Uterus (tissue), 4 donors: ENCODE measurements around the gene TTC4. TPM values are rescaled to one million over a fixed set of nuclear protein-coding genes. Genes with fewer than 3 reads are reported as not detected.
A peak's percentile ranks its signal among the peaks of the same experiment; 100 is the strongest.

Source experiments
- DNase-seq, 2 donors: peaks; one replicate each; pipeline ENCODE4 v3.0.0-alpha.2; 2019 to 2020
- H3K27ac ChIP-seq, 2 donors: fragments of 200-600 bp; sonication (generic); 1 replicate in 1 of 2; 2 replicates in 1 of 2; pipeline ENCODE4 v1.5.1; 2016 to 2018
- H3K27me3 ChIP-seq, 2 donors: fragments of 200-600 bp; sonication (generic); one replicate each; pipeline ENCODE4 v1.5.1; 2018 to 2019; ENCODE audit warnings: control low read depth in 1 of 2
- H3K36me3 ChIP-seq, 2 donors: fragments of 200-600 bp; sonication (generic); one replicate each; pipeline ENCODE4 v1.5.1; 2019; ENCODE audit warnings: control low read depth in 1 of 2
- H3K4me1 ChIP-seq, 2 donors: fragments of 200-600 bp; sonication (generic); one replicate each; pipeline ENCODE4 v1.5.1; 2018 to 2019; ENCODE audit warnings: control low read depth in 1 of 2
- H3K4me3 ChIP-seq, 2 donors: fragments of 200-600 bp; sonication (generic); 1 replicate in 1 of 2; 2 replicates in 1 of 2; pipeline ENCODE4 v1.5.1; 2018 to 2019; ENCODE audit warnings: mild to moderate bottlenecking in 1 of 2
- H3K9me3 ChIP-seq, 2 donors: fragments of 200-600 bp; sonication (generic); one replicate each; pipeline ENCODE4 v1.5.1; 2019; ENCODE audit warnings: control low read depth in 1 of 2
- POLR2A ChIP-seq, 2 donors: fragments of 450-650 bp; IDR thresholded peaks; one replicate each; pipeline ENCODE4 v1.6.1; 2016; ENCODE audit warnings: antibody characterized with exemption in 2 of 2, mild to moderate bottlenecking in 1 of 2, moderate library complexity in 1 of 2
- intact Hi-C: fragments of 100-400 bp; cut with DNase I; formaldehyde crosslinking; loops from one replicate; pipeline ENCODE4 v1.15.1; 2023; ENCODE audit warnings: low total_unique reads
- total RNA-seq, 4 donors: library from RNA; depleted of rRNA in 3 of 4; stranded (reverse); fragments of >200 nt in 3 of 4; gene quantifications; one replicate each; pipeline versions ENCODE4 v1.1.0 to v1.2.4, GENCODE V29; 2014 to 2023
- TF ChIP-seq, protein P1 (sequence below), 4 experiments: fragments of 200-600 bp in 2 of 4; fragments of 450-650 bp in 2 of 4; sonication (generic) in 2 of 4; IDR thresholded peaks; one replicate each; pipeline ENCODE4 v1.5.1; 2016 to 2019; ENCODE audit warnings: antibody characterized with exemption in 4 of 4, mild to moderate bottlenecking in 2 of 4, moderate library complexity in 1 of 4
- donor health status: DM: yes; HTN: yes; CAD: no.

TTC4 gene
- total RNA-seq, 4 donors from 2014 or later, result 5.9 to 43.4 (median 19.0) TPM

DNA sequence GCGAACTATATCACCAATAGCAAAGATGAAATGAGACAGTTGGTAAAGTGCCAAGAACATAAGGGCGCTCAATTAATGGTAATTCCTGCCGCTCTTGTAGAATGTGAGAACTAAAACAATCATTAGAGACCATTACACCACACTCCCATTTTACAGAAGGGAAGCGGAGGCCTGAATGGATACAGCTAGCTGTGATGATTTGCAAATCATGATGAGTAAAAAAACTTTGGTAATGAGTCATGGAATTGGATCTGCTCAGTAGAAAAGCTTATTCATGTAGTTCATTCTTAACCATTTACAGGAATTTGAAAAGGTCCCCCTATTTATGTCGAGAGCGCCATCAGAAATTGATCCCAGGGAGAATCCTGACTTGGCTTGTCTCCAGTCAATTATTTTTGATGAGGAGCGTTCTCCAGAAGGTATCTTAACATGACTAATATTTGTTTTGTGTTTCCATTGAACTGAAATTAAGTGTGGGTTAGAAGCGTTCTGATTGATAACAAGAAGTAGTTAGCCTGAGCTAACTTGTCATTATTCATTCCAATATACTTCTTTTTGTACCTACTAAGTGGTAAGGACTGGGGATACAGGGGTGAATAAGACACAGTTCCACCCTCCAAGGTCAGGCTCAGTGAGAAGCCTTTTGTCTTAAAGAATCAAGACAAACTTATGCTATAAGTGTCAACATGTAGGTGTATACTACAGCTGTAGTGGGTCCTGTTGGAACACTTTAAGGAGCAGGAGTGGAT is 812 bp downstream of the TTC4 start:
- no peaks in the 10 kb centered on the region for H3K9me3 ChIP-seq
- no peaks in the 10 kb centered on the region for H3K27me3 ChIP-seq
- peak overlapping the region; percentile 53 to 82 for H3K27ac ChIP-seq
- no peak for DNase-seq
- H3K4me3 ChIP-seq, result peak overlapping the region; percentile 75 to 93
- peaks cover 0 to 5% of the 10 kb centered on the region in 2 donors for H3K4me1 ChIP-seq
- no peak for TF ChIP-seq POLR2A (IDR thresholded peaks at IDR 0.05)
- TF ChIP-seq, protein P1, sequence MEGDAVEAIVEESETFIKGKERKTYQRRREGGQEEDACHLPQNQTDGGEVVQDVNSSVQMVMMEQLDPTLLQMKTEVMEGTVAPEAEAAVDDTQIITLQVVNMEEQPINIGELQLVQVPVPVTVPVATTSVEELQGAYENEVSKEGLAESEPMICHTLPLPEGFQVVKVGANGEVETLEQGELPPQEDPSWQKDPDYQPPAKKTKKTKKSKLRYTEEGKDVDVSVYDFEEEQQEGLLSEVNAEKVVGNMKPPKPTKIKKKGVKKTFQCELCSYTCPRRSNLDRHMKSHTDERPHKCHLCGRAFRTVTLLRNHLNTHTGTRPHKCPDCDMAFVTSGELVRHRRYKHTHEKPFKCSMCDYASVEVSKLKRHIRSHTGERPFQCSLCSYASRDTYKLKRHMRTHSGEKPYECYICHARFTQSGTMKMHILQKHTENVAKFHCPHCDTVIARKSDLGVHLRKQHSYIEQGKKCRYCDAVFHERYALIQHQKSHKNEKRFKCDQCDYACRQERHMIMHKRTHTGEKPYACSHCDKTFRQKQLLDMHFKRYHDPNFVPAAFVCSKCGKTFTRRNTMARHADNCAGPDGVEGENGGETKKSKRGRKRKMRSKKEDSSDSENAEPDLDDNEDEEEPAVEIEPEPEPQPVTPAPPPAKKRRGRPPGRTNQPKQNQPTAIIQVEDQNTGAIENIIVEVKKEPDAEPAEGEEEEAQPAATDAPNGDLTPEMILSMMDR (IDR thresholded peaks at IDR 0.05), result no peak
- intact Hi-C loops, result no loop called here
- no peaks in the 10 kb centered on the region for H3K36me3 ChIP-seq

DNA sequence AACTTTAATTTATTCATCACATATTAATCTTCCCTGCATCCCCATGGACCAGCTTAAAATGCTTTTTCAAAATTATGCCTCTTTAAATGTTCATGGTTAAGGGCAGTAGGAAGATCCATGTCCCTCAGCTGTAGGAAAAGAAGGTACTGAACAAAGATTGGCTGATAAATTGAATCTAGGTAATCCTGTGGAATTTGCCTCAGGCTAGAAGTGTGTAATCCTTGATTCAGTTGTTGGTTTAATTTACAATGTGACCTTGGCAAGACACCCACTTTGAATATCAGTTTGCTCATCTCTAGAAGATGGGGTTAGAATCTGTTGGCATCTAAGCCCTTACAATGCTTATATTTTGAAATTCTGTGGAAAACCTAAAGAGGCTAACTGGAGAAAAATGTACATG is 6.1 kb downstream of the TTC4 start:
- Histone ChIP-seq H3K9me3 (no peaks in the 10 kb centered on the region), H3K36me3 (no peaks in the 10 kb centered on the region), H3K4me1 (no peaks in the 10 kb centered on the region), H3K4me3 (no peak overlapping the region), H3K27ac (no peak overlapping the region), H3K27me3 (no peaks in the 10 kb centered on the region)
- intact Hi-C loops, result no loop called here
- TF ChIP-seq POLR2A (IDR thresholded peaks at IDR 0.05), result no peak
- TF ChIP-seq, protein P1 (IDR thresholded peaks at IDR 0.05), result no peak
- DNase-seq, result no peak

- Histone ChIP-seq H3K36me3 (no peaks in the 10 kb centered on the region), H3K4me3 (no peak overlapping the region), H3K27ac (no peak overlapping the region), H3K27me3 (no peaks in the 10 kb centered on the region), H3K9me3 (no peaks in the 10 kb centered on the region), H3K4me1 (no peaks in the 10 kb centered on the region)
- DNase-seq, result no peak
- intact Hi-C loops, result no loop called here
- TF ChIP-seq, protein P1 (IDR thresholded peaks at IDR 0.05), result no peak
- TF ChIP-seq POLR2A (IDR thresholded peaks at IDR 0.05), result no peak
Observed at GRCh38 chr1:54723985-54724384, 8.3 kb downstream of the TTC4 start.

GRCh38 chr1:54724771-54725170 is 9.1 kb downstream of the TTC4 start:
- Histone ChIP-seq H3K9me3 (no peaks in the 10 kb centered on the region), H3K4me3 (no peak overlapping the region), H3K4me1 (no peaks in the 10 kb centered on the region), H3K27me3 (no peaks in the 10 kb centered on the region), H3K36me3 (no peaks in the 10 kb centered on the region), H3K27ac (no peak overlapping the region)
- intact Hi-C loops, result no loop called here
- no peak for DNase-seq
- TF ChIP-seq POLR2A (IDR thresholded peaks at IDR 0.05), result no peak
- TF ChIP-seq, protein P1 (IDR thresholded peaks at IDR 0.05), result no peak

DNA sequence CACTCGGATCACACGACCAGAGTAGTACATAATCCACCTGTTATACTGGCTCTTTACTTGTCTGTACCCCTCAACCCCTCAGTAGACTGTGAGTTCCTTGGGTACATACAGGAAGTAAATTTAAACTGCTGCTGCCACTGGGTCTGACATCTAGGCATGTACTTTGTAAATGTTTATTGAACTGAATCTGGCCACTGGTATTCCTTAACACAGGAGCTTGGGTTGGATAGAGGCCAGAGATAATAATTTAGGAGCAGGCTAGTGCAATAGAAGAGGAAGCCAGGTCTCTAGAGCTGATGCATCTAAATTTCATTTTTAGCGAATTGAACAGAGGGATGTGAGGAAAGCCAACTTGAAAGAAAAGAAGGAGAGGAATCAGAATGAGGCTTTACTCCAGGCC is 12.4 kb downstream of the TTC4 start:
- no peaks in the 10 kb centered on the region for H3K9me3 ChIP-seq
- intact Hi-C loops, result no loop called here
- no peaks in the 10 kb centered on the region for H3K4me1 ChIP-seq
- H3K27me3 ChIP-seq, result no peaks in the 10 kb centered on the region
- no peak for DNase-seq
- TF ChIP-seq POLR2A (IDR thresholded peaks at IDR 0.05), result no peak
- TF ChIP-seq, protein P1 (IDR thresholded peaks at IDR 0.05), result no peak
- H3K27ac ChIP-seq, result no peak overlapping the region
- H3K36me3 ChIP-seq, result no peaks in the 10 kb centered on the region
- H3K4me3 ChIP-seq, result no peak overlapping the region
